ENCODE results near the gene CFAP300. TPM values are rescaled to one million over a fixed set of nuclear protein-coding genes. Genes with fewer than 3 reads are reported as not detected.

Gene CFAP300
- not detected for polyA plus RNA-seq (2012; ENCODE audit: insufficient read depth, insufficient read length)

DNA sequence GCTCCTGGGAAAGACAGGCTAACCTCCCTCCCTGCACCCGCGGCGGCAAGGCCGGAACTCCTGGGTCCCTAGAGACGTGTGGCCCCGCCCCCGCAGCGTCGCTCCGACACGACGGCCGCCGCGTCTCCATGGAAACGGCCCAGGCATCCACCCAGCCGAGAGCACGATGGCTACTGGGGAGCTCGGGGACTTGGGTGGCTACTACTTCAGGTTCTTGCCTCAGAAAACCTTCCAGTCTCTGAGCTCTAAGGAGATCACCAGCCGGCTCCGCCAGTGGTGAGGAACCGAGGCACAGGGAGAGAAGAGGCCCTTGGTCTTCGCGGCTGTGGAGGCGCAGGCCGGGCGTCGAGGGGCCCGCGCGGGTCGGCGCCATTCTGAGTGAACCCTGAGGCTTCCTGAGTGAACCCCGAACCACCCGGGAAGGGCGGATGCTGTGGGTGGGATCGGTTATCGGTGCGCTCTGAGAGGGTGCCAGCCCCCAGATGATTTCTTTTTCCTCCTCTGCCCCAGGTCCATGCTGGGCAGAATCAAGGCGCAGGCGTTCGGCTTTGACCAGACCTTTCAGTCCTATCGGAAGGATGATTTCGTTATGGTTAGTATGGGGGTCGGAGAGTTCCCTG lies at the start of gene CFAP300:
CFAP300 (plus strand) TSS at position 133 of the 620 bp plus-strand sequence; CDS start at position 167, 34 bp downstream.
- peak within 1 kb of the TSS; percentile 11; the same call in 1 of the 2 replicates for H3K4me3 ChIP-seq (ENCODE audit: low read length)
- no peak for DNase-seq (ENCODE audit: low read depth, low spot score)

DNA sequence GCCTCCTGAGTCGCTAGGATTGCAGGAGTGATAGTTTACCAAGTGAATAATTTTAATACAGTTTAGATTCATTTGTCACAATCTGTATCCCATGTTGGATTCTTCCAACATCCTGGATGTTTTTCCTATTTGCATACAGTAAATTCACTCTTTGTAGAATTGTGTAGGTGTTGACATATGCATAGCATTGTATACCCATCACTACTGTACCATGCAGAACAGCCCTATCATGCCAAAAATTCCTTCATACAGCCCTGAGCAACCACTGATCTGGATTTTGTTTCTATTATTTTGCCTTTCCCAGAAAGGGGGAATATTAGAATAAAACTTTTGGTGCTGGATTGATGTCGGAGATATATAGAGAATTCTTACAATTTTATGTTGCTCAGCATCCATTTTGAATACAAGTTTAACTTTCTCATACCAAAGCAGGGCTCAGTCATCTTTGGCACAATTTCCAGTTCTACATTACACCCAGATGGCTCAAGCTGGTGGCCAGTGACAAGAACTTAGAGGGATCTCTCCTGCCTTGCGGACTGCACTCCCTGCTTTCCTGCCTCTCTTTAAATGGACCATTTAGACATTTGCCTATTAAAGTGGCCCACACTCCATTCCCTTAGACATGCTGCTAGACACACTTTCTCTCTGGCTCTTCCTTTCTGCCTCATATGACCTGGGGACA lies 45.4 kb upstream of the CFAP300 start:
- no peak overlapping the region for H3K4me3 ChIP-seq (ENCODE audit: low read length)
- no peak for DNase-seq (ENCODE audit: low read depth, low spot score)

DNA sequence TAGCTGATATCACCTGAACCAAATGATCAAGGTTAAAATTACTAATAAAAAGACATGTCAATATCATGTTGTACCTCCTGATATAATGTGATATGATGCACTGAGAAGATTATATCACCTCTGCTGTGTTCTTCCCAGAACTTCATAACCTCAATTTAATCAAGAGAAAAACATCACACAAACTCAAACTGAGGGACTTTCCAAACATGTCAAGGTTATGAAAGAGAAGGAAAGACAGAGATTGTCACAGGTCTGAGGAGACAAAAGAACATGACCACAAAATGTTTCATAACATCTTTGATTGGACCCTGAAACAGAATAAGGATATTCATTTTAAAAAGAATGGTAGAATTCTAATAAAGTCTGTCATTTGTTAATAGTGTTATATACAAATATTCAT lies 43.0 kb upstream of the CFAP300 start:
- H3K4me3 ChIP-seq (ENCODE audit: low read length) = no peak overlapping the region
- DNase-seq (ENCODE audit: low read depth, low spot score) = no peak

DNA sequence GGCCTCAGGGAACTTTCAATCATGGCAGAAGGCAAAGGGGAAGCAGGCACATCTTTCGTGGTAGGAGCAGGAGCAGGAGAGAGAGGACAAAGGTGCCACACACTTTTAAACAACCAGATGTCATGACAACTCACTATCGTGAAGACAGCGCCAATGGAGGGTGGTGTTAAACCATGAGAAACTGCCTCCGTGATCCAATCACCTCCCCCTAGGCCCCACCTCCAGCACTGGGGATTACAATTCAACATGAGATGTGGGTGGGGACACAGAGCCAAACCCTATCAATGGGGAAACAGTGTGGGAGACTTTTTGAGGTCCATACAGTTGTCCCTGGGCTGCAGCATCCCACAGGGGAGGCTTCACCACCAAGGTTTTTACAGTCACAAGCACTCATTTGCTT lies 41.9 kb upstream of the CFAP300 start:
- no peak overlapping the region for H3K4me3 ChIP-seq (ENCODE audit: low read length)

DNA sequence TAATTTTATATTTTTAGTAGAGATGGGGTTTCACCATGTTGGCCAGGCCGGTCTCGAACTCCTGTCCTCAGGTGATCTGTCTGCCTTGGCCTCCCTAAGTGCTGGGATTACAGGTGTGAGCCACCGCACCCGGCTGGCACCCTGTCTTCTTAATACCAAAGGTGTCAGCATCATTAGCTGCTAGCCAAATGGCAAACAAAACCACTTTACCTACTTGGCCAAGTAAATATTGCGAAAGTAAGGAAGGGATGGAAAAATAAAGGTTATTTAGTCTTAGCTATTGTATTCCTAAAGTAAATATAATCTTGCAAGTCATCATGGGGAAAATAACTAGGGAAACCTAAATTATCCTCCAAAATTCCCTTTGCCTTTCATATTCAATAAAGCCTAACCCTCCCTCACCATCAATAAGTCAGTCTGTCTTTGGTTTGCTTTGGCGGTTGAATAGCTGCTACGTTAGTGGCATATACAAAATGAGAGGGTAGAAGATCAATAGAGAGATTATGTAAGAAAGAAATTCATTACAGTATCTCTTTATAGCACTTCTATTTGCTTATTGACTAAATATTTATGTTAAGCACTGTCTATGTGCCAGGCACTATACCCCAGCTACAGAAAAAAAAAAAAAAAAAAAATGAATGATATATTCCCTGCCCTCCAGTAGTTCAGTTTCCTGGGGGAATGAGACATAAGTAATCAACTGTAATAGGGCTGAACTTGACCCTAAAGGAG lies 40.2 kb upstream of the CFAP300 start:
- H3K4me3 ChIP-seq (ENCODE audit: low read length) = no peak overlapping the region
- DNase-seq (ENCODE audit: low read depth, low spot score) = no peak

More for the DNA sequence above, 41.9 kb upstream of the CFAP300 start:
- no peak for DNase-seq (ENCODE audit: low read depth, low spot score)

DNA sequence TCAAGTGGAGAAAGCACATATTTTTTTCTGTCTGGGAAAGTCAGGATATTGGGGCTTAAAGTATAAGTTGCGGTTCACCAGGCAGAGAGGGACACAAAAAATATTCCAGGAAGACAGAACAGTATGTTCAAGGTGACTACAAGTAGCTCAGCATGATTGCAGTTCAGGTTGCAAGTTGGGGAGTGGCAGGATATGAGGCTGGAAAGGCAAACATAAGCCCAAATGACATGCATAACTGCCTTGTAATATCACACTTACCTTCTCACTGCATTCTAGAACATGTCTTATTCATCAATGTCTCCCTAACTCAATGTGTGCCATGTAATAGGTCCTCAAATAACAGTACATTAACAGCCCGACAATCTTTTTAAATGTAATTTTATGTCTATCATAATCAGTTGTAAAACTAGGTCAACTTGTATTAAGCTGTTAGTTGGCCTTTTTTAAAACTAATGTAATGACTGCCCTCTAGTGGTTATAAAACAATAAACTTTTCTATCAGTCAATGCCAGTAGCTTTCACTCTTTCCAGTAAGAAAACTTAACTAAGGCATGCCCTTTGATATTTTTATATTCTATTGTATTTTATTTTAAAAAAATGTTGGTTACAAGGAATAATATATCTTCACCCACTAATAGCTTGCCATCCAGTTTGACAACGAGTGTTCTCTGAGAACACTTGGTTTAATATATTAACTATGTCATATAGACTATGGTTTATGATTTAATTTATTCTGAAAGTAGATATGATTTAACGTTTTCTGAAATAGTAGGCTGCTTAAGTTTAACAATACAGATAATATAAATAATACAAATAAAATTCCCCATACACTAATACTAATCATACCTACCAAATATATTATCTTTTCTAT lies 39.4 kb upstream of the CFAP300 start:
- DNase-seq (ENCODE audit: low read depth, low spot score) = peak; percentile 31
- no peak overlapping the region for H3K4me3 ChIP-seq (ENCODE audit: low read length)

DNA sequence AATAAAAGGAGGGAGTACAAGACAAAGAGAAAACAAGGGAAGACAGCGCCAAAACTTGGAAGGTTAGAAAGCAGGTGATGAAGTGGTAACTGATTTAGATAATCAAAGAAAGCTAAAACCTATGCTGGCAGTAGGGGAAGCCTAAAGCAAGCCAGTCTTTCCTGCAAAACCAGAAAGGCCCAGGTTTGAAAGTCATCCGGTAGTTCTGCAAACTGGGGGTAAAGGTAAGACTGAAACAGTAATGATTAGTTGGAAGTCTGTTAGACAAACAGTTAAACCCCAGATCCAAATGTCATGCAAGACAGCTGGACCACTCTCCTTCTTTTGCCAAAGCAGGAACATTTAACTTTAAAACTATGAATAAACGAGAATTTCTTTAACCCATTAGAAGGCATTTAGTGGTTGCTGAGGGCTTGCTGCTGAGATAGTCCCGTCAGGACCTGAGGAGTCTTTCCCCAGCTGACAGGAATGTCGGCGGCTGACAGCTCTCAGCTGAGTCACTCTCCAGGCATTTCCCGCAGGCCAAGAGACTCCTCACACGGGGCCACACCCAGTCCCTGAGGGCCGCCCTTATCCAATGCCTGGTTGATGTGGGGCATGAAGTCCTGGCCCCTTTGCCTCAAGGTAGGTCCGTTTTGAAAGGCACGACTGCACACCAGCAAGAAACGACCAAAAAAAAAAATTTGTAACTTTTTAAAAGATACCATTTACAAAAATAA lies 36.3 kb upstream of the CFAP300 start:
- H3K4me3 ChIP-seq (ENCODE audit: low read length) = no peak overlapping the region
- no peak for DNase-seq (ENCODE audit: low read depth, low spot score)

DNA sequence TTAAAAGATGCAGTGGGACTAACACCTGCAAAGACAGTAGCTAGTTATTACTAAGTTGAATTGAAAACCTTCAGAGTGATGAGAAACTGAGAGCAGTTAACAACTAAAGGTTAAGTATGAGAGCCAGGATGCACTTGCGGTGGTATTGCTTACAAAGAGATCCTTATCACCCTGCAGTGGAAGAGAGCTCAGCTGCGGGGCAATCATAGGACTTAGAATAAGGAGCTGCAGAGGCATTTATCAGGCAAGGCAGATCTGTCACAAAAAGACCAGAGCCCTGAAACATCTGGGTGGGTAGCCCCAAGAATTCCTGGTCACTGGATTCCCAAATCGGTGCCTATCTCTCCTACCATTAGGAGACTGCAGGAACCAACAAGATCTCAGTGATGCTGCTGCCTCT lies 34.3 kb upstream of the CFAP300 start:
- no peak overlapping the region for H3K4me3 ChIP-seq (ENCODE audit: low read length)
- peak; percentile 69 for DNase-seq (ENCODE audit: low read depth, low spot score)

DNA sequence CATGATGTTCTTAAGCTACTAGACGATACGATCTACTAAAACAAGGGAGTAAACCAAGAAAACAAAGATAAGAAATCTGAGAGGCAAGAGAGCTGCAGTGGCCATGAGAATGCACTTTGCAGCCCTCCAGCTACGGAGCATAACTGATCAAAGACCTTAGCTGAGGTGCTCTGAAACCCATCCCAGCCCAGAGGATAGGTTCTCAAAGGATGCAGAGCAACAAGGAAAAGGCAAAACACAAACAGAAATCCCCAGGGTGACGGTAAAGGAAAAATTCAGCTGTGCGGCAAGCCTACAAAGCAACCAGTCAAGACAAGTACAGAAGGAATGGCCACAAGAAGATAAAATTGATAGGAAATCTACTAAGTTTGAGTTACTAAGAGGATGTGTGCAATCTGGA lies 32.5 kb upstream of the CFAP300 start:
- DNase-seq (ENCODE audit: low read depth, low spot score) = no peak
- H3K4me3 ChIP-seq (ENCODE audit: low read length) = no peak overlapping the region

DNA sequence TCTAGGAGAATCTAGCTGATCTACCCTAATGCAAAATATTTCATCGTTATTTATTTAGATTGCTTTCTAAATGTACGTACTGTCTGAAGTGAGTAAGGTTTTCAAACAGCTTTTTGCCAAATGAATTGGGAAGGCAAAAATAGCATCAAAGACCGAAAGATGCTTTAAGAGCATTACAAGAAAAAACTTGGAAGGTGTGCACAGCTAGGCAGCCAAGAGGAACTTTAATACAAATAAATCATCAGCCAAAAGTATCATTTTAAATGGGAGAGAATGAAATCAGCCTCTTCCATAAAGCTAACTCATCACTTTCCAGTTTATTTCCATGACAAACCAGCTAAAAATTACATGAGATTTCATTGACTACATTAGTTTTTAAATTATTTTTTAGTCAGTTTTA lies 30.2 kb upstream of the CFAP300 start:
- DNase-seq (ENCODE audit: low read depth, low spot score) = no peak
- H3K4me3 ChIP-seq (ENCODE audit: low read length) = no peak overlapping the region

DNA sequence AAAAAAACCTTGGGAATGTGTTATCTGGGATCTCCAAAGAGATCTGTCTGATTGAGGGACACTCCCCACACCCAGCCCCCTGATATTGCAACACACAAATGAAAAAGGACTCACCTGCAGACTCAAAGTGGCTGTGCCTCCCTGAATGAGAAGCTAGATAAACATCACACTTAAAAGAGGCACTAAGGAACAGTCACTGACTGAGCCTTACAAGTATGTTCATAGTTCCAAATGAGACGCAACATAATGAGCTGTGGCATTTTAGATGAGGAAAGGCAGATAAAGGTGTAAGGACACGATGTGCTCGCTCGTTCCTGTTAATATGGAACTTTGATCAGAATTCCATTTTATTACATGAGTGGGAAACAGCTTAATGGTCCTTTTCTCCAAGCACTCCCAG lies 21.0 kb upstream of the CFAP300 start:
- no peak overlapping the region for H3K4me3 ChIP-seq (ENCODE audit: low read length)
- no peak for DNase-seq (ENCODE audit: low read depth, low spot score)

DNA sequence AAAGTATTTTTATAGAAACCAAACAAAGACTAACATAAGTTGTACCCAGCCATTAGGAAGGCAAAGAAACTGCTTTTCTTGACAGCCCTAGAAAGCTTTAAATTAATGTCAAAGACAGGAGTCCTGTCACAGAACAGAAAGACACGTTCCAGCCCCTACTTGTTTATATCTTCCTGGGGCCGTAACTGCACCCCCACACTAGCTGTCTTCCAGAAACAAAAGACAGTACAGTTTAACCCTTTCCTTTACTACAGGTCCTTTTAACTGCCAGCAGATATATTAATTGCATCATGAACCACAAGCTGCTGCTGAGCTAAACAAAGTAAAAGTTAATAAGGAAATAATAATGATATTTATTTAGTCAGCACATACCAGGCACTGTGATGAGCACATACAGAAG lies 20.3 kb upstream of the CFAP300 start:
- DNase-seq (ENCODE audit: low read depth, low spot score) = no peak
- no peak overlapping the region for H3K4me3 ChIP-seq (ENCODE audit: low read length)

DNA sequence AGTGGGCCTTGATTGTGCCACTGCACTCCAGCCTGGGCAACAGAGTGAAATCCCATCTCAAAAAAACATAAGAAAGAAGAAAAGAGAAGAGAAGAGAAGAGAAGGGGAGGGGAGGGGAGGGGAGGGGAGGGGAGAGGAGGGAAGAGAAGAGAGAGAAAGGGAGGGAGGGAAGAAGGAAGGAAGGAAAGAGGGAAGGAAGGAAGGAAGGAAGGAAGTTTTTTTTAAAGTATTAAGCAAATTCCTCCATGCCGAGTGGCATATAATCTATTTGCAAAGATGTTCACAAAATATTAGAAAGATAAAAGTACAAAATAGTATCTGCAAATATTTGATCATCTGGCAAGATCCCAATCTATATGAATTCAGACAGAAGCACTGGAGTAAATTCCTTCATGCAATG lies 10.5 kb upstream of the CFAP300 start:
- no peak overlapping the region for H3K4me3 ChIP-seq (ENCODE audit: low read length)
- DNase-seq (ENCODE audit: low read depth, low spot score) = no peak

DNA sequence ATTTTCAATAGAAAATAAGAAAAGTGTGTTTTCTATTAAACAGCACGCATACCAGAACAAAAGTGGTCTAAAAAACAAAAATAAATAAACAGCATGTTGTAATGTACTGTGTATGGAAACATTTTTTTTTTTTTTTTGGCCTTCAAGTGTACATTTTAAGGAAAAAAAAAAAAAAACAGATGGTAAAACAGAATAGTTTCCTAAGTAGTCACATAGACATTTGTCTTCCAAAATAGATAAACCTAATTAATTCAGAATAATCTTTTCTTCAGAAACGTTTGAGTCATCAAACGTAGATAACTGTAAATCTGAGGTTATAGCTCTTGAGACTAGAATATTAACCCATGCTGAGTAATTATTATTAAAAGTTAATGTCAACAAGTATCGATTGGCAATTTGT lies 396 bp upstream of the CFAP300 start:
- H3K4me3 ChIP-seq (ENCODE audit: low read length) = no peak overlapping the region
- no peak for DNase-seq (ENCODE audit: low read depth, low spot score)

DNA sequence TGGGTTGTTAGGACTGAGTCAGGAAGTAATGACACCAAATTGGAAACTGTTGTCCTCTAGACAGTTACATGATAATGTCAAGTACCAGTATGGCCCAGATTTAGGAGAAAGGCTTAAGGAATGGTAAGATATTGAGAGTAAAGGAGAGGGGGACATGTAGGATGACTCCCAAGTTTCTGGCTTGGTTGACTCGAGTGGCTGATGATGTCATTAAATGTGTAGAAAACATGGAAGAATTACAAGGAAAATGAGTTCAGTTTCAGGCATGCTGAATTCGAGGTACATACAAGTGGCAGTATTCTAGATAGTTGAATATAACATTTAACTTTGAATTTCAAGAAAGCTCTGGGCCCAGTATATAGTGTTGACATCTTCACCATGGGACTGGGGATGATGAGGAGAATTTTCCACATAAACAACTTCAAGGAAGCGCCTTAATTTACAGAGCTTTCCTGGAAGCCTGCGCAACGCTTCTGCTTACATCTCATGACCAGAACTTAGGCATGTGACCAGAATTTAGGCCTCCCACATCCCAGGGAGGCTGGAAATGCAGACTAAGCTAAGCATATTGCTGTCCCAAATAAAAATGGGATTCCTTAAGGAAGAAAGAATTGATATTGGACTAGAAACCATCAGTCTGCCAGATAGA lies 3.8 kb downstream of the CFAP300 start:
- no peak for DNase-seq (ENCODE audit: low read depth, low spot score)
- H3K4me3 ChIP-seq (ENCODE audit: low read length) = no peak overlapping the region

DNA sequence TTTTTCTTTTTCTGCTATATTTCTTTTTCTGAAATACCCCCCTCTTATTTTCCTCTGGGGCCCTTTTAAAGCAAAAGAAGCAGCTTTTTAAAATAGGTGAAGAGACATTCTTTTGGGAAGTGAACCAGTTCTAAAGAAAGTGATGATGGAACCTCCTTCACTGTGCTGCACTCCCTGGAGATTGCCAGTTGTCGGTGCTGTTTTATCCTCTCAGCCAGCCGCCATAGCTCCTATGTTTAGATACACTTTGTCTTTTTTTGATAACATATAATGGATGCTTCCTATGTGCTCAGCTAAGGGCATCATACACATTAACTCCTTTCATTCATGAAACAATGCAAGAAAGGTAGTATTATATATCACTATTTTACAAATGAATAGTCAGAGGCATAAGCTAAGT lies 14.0 kb downstream of the CFAP300 start:
- H3K4me3 ChIP-seq (ENCODE audit: low read length) = no peak overlapping the region
- DNase-seq (ENCODE audit: low read depth, low spot score) = no peak

DNA sequence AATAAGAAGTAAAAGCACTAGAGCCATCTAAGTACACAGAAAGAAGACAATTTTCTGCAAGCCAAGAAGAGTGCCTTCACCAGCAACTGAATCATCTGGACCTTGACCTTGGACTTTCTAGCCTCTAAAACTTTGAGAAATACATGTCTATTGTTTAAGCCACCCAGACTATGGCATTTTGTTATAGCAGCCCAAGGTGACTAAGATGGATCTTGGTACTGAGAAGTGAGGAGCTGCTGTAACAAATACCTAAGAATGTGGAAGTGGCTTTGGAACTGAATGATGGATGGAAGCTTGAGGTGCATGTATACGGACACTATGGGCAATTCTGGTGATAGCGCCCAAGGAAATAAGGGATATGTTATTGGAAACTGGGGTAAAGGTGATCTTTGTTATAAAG lies 14.9 kb downstream of the CFAP300 start:
- no peak for DNase-seq (ENCODE audit: low read depth, low spot score)
- no peak overlapping the region for H3K4me3 ChIP-seq (ENCODE audit: low read length)

DNA sequence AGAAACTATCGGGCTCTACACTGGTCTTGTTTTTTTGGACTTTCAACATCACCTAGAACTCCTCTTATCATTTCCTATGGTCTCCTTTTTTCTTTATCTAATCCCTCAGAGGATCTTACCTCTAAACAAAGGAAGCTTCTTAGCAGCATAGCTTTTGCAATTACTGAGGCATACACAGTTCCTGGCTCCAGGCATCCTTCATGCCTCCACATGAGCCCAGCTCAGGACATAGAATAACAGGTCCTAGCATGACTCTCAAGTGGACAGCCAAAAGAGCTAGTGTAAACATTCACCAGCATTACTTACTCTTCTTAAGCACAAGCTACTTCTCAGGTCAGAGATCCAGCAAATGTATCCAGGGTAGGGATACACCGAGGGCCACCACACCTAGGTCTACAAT lies 17.1 kb downstream of the CFAP300 start:
- no peak for DNase-seq (ENCODE audit: low read depth, low spot score)
- H3K4me3 ChIP-seq (ENCODE audit: low read length) = no peak overlapping the region
